ENCODE data around the gene TP73. TPM values are rescaled to one million over a fixed set of nuclear protein-coding genes. Genes with fewer than 3 reads are reported as not detected.
A peak's percentile ranks its signal among the peaks of the same experiment; 100 is the strongest.

TP73 gene
- total RNA-seq, 1 donor from 2014 or later, result 0.05 TPM

DNA sequence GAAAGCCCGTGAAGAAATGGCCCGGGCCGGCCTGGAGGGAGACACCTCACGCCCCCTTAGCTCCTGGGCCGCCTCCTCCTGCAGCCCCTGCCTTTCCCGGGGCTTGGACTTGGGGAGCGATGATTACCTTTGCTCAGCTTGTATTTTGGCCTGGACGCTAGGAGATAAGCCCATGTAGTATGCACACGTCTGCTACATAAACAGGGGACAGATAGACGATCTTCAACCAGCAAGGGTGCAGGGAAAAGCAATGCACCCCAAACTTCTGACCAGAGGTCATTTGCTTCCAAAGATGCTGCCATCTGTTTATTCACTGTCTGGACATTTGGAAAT, 936 bp downstream of the TP73 start:
- intact Hi-C loops (cut with micrococcal nuclease), result no loop called here
- H3K4me1 ChIP-seq, result peaks cover 56% of the 10 kb centered on the region
- peak overlapping the region; percentile 94 for H3K4me3 ChIP-seq

DNA sequence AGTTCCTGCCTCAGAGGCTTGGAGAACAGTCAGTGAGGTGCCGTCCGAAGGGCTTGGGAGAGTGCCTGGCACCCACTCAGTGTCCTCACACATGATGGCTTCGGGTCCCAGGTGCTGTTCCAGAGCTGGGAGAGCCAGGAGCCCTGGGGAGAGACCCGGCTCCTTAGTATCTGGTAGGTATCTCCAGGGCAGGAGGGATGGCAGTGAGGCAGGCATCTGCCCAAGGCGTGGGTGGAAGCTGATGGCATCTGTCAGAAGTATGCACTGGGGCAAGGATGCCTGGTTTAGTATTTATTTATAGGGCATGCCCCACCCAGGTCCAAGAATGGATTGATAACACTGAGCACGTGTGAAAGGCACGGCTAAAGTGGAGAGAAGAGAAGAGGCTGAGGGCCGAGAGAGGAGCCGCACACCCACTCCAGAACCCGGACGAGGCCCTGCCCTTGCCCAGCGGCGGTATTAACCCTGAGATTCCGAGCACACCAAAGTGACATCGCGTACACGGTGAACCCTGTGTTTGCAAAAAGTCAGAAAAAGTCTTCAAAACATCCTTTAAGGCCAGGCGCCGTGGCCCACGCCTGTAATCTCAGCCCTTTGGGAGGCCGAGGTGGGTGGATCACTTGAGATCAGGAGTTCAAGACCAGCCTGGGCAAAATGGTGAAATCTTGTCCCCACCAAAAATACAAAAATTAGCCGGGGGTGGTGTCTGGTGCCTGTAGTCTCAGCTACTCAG, 2.4 kb downstream of the TP73 start:
- Histone ChIP-seq H3K36me3 (no peaks in the 10 kb centered on the region), H3K9me3 (replicated peaks) (no peaks in the 10 kb centered on the region), H3K4me3 (no peak overlapping the region), H3K27ac (replicated peaks) (no peak overlapping the region), H3K27me3 (ENCODE audit: low read depth) (peaks cover 82% of the 10 kb centered on the region), H3K4me1 (peaks cover 43% of the 10 kb centered on the region)
- TF ChIP-seq, protein P1, sequence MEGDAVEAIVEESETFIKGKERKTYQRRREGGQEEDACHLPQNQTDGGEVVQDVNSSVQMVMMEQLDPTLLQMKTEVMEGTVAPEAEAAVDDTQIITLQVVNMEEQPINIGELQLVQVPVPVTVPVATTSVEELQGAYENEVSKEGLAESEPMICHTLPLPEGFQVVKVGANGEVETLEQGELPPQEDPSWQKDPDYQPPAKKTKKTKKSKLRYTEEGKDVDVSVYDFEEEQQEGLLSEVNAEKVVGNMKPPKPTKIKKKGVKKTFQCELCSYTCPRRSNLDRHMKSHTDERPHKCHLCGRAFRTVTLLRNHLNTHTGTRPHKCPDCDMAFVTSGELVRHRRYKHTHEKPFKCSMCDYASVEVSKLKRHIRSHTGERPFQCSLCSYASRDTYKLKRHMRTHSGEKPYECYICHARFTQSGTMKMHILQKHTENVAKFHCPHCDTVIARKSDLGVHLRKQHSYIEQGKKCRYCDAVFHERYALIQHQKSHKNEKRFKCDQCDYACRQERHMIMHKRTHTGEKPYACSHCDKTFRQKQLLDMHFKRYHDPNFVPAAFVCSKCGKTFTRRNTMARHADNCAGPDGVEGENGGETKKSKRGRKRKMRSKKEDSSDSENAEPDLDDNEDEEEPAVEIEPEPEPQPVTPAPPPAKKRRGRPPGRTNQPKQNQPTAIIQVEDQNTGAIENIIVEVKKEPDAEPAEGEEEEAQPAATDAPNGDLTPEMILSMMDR (IDR thresholded peaks at IDR 0.05; ENCODE audit: borderline replicate concordance), result no peak
- intact Hi-C loops (cut with micrococcal nuclease), result no loop called here
- DNase-seq, result peak; percentile 10

More for the DNA sequence above, 936 bp downstream of the TP73 start:
- H3K9me3 ChIP-seq (replicated peaks), result no peaks in the 10 kb centered on the region
- no peak for DNase-seq
- peaks cover 80% of the 10 kb centered on the region for H3K27me3 ChIP-seq (ENCODE audit: low read depth)
- no peak overlapping the region for H3K27ac ChIP-seq (replicated peaks)
- TF ChIP-seq, protein P1 (IDR thresholded peaks at IDR 0.05; ENCODE audit: borderline replicate concordance), result no peak
- no peaks in the 10 kb centered on the region for H3K36me3 ChIP-seq

GRCh38 chr1:3656450-3657095, 4.3 kb downstream of the TP73 start:
- H3K9me3 ChIP-seq (replicated peaks), result no peaks in the 10 kb centered on the region
- no peaks in the 10 kb centered on the region for H3K36me3 ChIP-seq
- H3K27ac ChIP-seq (replicated peaks), result no peak overlapping the region
- intact Hi-C loops (cut with micrococcal nuclease), result no loop called here
- DNase-seq, result peak; percentile 9
- TF ChIP-seq, protein P1 (IDR thresholded peaks at IDR 0.05; ENCODE audit: borderline replicate concordance), result no peak
- peaks cover 67% of the 10 kb centered on the region for H3K27me3 ChIP-seq (ENCODE audit: low read depth)
- H3K4me1 ChIP-seq, result peaks cover 26% of the 10 kb centered on the region
- H3K4me3 ChIP-seq, result no peak overlapping the region

DNA sequence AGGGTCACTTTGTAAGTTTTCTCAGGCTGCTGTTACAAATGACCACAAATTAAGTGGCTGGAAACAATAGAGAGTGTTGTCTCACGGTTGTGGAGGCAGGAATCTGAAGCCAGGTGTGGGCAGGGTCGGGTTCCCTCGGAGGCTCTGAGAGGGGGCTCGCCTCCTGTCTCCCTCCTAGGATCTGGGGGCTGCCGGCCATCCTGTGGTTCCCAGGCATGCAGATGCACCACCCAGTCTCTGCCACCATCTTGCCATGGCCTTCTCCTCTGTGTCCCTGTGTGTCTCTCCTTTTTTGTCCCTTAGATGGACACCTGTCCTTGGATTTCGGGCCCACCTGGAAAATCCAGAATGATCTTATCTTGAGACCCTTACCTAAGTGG, 4.8 kb downstream of the TP73 start:
- Histone ChIP-seq H3K4me1 (peaks cover 21% of the 10 kb centered on the region), H3K36me3 (no peaks in the 10 kb centered on the region), H3K4me3 (no peak overlapping the region), H3K27ac (replicated peaks) (no peak overlapping the region), H3K27me3 (ENCODE audit: low read depth) (peaks cover 65% of the 10 kb centered on the region), H3K9me3 (replicated peaks) (no peaks in the 10 kb centered on the region)
- no peak for DNase-seq
- intact Hi-C loops (cut with micrococcal nuclease), result no loop called here
- TF ChIP-seq, protein P1 (IDR thresholded peaks at IDR 0.05; ENCODE audit: borderline replicate concordance), result no peak

GRCh38 chr1:3657578-3658230, 5.4 kb downstream of the TP73 start:
- Histone ChIP-seq H3K4me1 (peaks cover 15% of the 10 kb centered on the region), H3K4me3 (no peak overlapping the region), H3K9me3 (replicated peaks) (no peaks in the 10 kb centered on the region), H3K27ac (replicated peaks) (no peak overlapping the region), H3K27me3 (ENCODE audit: low read depth) (peaks cover 65% of the 10 kb centered on the region), H3K36me3 (no peaks in the 10 kb centered on the region)
- TF ChIP-seq, protein P1 (IDR thresholded peaks at IDR 0.05; ENCODE audit: borderline replicate concordance), result no peak
- intact Hi-C loops (cut with micrococcal nuclease), result no loop called here
- no peak for DNase-seq

Measured in left ventricle myocardium inferior (tissue), 1 donor.